H7 (cell line): Measurements from ENCODE around the gene TNIK. TPM values are rescaled to one million over a fixed set of nuclear protein-coding genes. Genes with fewer than 3 reads are reported as not detected.
"Not testable (repeated sequence)": the region's sequence is repeated elsewhere in the genome, so short reads cannot be mapped to it uniquely, and the experiment has no call there.

ENCODE experiments used
- DNase-seq: peaks from one replicate; pipeline ENCODE4 v3.0.0; 2012
- H3K27me3 ChIP-seq: 2 replicates; pipeline ENCODE4 v1.6.0; 2011; ENCODE audit warnings: mild to moderate bottlenecking, low read length; ENCODE audit not compliant: control insufficient read depth, insufficient read depth
- H3K36me3 ChIP-seq: replicated peaks from 2 replicates; pipeline ENCODE4 v1.5.1; 2011; ENCODE audit warnings: low read length; ENCODE audit not compliant: control insufficient read depth, insufficient read depth
- H3K4me3 ChIP-seq: 2 replicates; pipeline ENCODE4 v1.5.1; 2011; ENCODE audit warnings: low read depth, mild to moderate bottlenecking, control low read depth, low read length, moderate library complexity; ENCODE audit not compliant: insufficient read depth
- total RNA-seq: library from RNA; depleted of rRNA; stranded (reverse); fragments of >200 nt; shearing (Covaris generic); gene quantifications from 2 replicates; pipeline ENCODE4 v1.2.3, GENCODE V29; 2014

Gene TNIK
- total RNA-seq, 1 experiment from 2014 or later: 16.4 TPM

GRCh38 chr3:171297207-171297606, 163.0 kb downstream of the TNIK start:
- H3K4me3 ChIP-seq: no peak overlapping the region
- no peaks in the 10 kb centered on the region for H3K36me3 ChIP-seq
- no peak for DNase-seq
- H3K27me3 ChIP-seq: no peaks in the 10 kb centered on the region

GRCh38 chr3:171295484-171296373, 164.5 kb downstream of the TNIK start:
- Histone ChIP-seq H3K36me3 (no peaks in the 10 kb centered on the region), H3K27me3 (no peaks in the 10 kb centered on the region), H3K4me3 (no peak overlapping the region)
- DNase-seq: no peak

GRCh38 chr3:171293142-171293782, 166.9 kb downstream of the TNIK start:
- Histone ChIP-seq H3K27me3 (no peaks in the 10 kb centered on the region), H3K36me3 (no peaks in the 10 kb centered on the region), H3K4me3 (no peak overlapping the region)
- no peak for DNase-seq

GRCh38 chr3:171290680-171291079, 169.5 kb downstream of the TNIK start:
- H3K27me3 ChIP-seq: no peaks in the 10 kb centered on the region
- DNase-seq: no peak
- H3K4me3 ChIP-seq: no peak overlapping the region
- no peaks in the 10 kb centered on the region for H3K36me3 ChIP-seq

- Histone ChIP-seq H3K36me3 (no peaks in the 10 kb centered on the region), H3K4me3 (no peak overlapping the region), H3K27me3 (no peaks in the 10 kb centered on the region)
- no peak for DNase-seq
These were observed 170.9 kb downstream of the TNIK start for GRCh38 chr3:171289291-171289690.

- not testable (repeated sequence) for DNase-seq, H3K36me3 ChIP-seq, H3K27me3 ChIP-seq, H3K4me3 ChIP-seq
These were observed 172.4 kb downstream of the TNIK start for GRCh38 chr3:171287761-171288160.

GRCh38 chr3:171286580-171287249, 173.5 kb downstream of the TNIK start:
- H3K27me3 ChIP-seq: no peaks in the 10 kb centered on the region
- no peaks in the 10 kb centered on the region for H3K36me3 ChIP-seq
- H3K4me3 ChIP-seq: no peak overlapping the region
- no peak for DNase-seq

GRCh38 chr3:171285287-171285686, 174.9 kb downstream of the TNIK start:
- H3K27me3 ChIP-seq: no peaks in the 10 kb centered on the region
- no peaks in the 10 kb centered on the region for H3K36me3 ChIP-seq
- H3K4me3 ChIP-seq: no peak overlapping the region
- no peak for DNase-seq

GRCh38 chr3:171284308-171285075, 175.7 kb downstream of the TNIK start:
- H3K36me3 ChIP-seq: no peaks in the 10 kb centered on the region
- DNase-seq: no peak
- no peaks in the 10 kb centered on the region for H3K27me3 ChIP-seq
- no peak overlapping the region for H3K4me3 ChIP-seq

GRCh38 chr3:171283848-171284222, 176.4 kb downstream of the TNIK start:
- DNase-seq: no peak
- Histone ChIP-seq H3K36me3 (no peaks in the 10 kb centered on the region), H3K4me3 (no peak overlapping the region), H3K27me3 (no peaks in the 10 kb centered on the region)

GRCh38 chr3:171283183-171283847, 176.9 kb downstream of the TNIK start:
- DNase-seq: no peak
- Histone ChIP-seq H3K36me3 (no peaks in the 10 kb centered on the region), H3K27me3 (no peaks in the 10 kb centered on the region), H3K4me3 (no peak overlapping the region)

GRCh38 chr3:171282041-171282440, 178.2 kb downstream of the TNIK start:
- Histone ChIP-seq H3K4me3 (no peak overlapping the region), H3K36me3 (no peaks in the 10 kb centered on the region), H3K27me3 (no peaks in the 10 kb centered on the region)
- no peak for DNase-seq

- no peaks in the 10 kb centered on the region for H3K36me3 ChIP-seq
- no peaks in the 10 kb centered on the region for H3K27me3 ChIP-seq
- H3K4me3 ChIP-seq: no peak overlapping the region
- DNase-seq: no peak
These were observed 178.8 kb downstream of the TNIK start for GRCh38 chr3:171281256-171281992.
